ENCODE measurements around the gene FAT1. TPM values are rescaled to one million over a fixed set of nuclear protein-coding genes. Genes with fewer than 3 reads are reported as not detected.

The FAT1 gene
- total and polyA plus RNA-seq, 9 of the 15 experiments (the other 6 are each of a cell fraction or from before 2014, with no cell fraction given) = 6.0 to 38.4 (median 21.4) TPM

GRCh38 chr4:186764457-186764856, 40.8 kb upstream of the FAT1 start:
- Histone ChIP-seq H2AFZ (ENCODE audit: low read depth, low read length) (peak overlapping the region; percentile 75; the same call in 1 of the 2 replicates), H3K27me3 (ENCODE audit: control insufficient read depth in 2 of 2, insufficient read depth in 2 of 2, low read length in 2 of 2) (no peaks in the 10 kb centered on the region), H3K9ac (ENCODE audit: insufficient read depth in 1 of 2, low read depth in 2 of 2, low read length in 2 of 2) (no peak overlapping the region), H3K4me2 (ENCODE audit: insufficient read depth, low read length) (no peak overlapping the region), H4K20me1 (replicated peaks; ENCODE audit: control insufficient read depth, insufficient read depth, low read length) (no peaks in the 10 kb centered on the region), H3K9me3 (replicated peaks; ENCODE audit: control insufficient read depth, insufficient read depth, low read depth, low read length) (no peaks in the 10 kb centered on the region), H3K4me1 (replicated peaks in 1 of 2; ENCODE audit: control insufficient read depth in 2 of 2, insufficient read depth in 2 of 2, low read length in 2 of 2) (peaks cover 3 to 10% of the 10 kb centered on the region in 2 experiments; a peak in 3 of 5 replicates), H3K4me3 (no peak overlapping the region), H3K27ac (ENCODE audit: extremely low read depth, low read depth, low read length) (no peak overlapping the region), H3K9me1 (ENCODE audit: control insufficient read depth, insufficient read depth, low read length) (no peaks in the 10 kb centered on the region), H3K36me3 (ENCODE audit: control insufficient read depth, insufficient read depth, low read length) (no peaks in the 10 kb centered on the region), H3K79me2 (ENCODE audit: control insufficient read depth, insufficient read depth, low read length) (peaks cover 29% of the 10 kb centered on the region)
- in situ Hi-C loops (cut with MboI) (no loop called here), intact Hi-C loops (cut with micrococcal nuclease) (loop anchor here (2.0 kb wide), 1 partner anchor 80 kb away; no protein-coding TSS in a partner anchor)
- FAIRE-seq (no peak), ATAC-seq (no peak), DNase-seq (ENCODE audit: extremely low read depth in 1 of 4, low spot score in 3 of 4) (no peak)
- WGBS (ENCODE audit: insufficient coverage, low coverage, missing lambda C conversion rate) = 71% methylated on average over 4 of the region's 4 CpGs
- ChIA-PET CTCF (ENCODE audit: low intra/inter-chr PET ratio) (no interaction called here), POLR2A (no interaction called here)
- TF ChIP-seq RBM25 (IDR thresholded peaks at IDR 0.05; ENCODE audit: low read depth, low read length, severe bottlenecking) (peak; percentile 25), THAP12 (CRISPR knock-in tag; IDR thresholded peaks at IDR 0.05) (no peak), ZNF583 (CRISPR knock-in tag; IDR thresholded peaks at IDR 0.05) (no peak), SOX6 (IDR thresholded peaks at IDR 0.05) (no peak), ZNF121 (CRISPR knock-in tag; conservative IDR thresholded peaks at IDR 0.05) (peak; percentile 84)
- BruUV-seq (replicated peaks) = no TSS peak
